Astrocyte of the spinal cord (primary cell): ENCODE data around the gene EPX.

Experiments
- DNase-seq: peaks from one replicate; pipeline ENCODE4 v3.0.0; 2011; ENCODE audit warnings: low read depth, low spot score
- H3K4me3 ChIP-seq: 2 replicates; pipeline ENCODE4 v1.5.1; 2011; ENCODE audit warnings: low read depth, mild to moderate bottlenecking, low read length, moderate library complexity
- in situ Hi-C: cut with HindIII; loops from 2 replicates; pipeline ENCODE4 v1.10.0; 2017; ENCODE audit warnings: low sequenced_read_pairs
- TF ChIP-seq, protein P1 (sequence below): IDR thresholded peaks from 2 replicates; pipeline ENCODE4 v1.5.1; 2012; ENCODE audit warnings: low read depth, mild to moderate bottlenecking, low read length, inconsistent platforms

Gene EPX

DNA sequence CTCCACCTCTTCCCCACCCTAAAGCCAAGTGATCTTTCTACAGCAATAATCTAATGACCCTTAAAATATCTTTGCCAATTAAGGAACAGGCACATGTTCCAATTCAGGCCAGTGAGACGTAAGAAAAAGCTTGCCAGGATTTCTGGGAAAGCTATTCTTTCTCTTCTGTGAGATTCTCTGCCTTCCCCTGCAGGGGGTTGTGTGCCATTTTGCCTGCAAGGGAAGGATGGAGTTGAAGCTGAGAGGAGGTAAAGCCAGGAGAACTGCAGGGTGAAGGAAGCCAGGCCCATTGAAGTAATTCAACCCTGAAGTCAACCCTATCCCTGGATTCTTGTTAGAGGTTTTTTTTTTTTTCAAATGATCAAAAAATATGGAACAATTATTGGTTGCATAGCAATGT lies 36.9 kb downstream of the EPX start:
- no peak for DNase-seq
- in situ Hi-C loops: no loop called here
- TF ChIP-seq, protein P1, sequence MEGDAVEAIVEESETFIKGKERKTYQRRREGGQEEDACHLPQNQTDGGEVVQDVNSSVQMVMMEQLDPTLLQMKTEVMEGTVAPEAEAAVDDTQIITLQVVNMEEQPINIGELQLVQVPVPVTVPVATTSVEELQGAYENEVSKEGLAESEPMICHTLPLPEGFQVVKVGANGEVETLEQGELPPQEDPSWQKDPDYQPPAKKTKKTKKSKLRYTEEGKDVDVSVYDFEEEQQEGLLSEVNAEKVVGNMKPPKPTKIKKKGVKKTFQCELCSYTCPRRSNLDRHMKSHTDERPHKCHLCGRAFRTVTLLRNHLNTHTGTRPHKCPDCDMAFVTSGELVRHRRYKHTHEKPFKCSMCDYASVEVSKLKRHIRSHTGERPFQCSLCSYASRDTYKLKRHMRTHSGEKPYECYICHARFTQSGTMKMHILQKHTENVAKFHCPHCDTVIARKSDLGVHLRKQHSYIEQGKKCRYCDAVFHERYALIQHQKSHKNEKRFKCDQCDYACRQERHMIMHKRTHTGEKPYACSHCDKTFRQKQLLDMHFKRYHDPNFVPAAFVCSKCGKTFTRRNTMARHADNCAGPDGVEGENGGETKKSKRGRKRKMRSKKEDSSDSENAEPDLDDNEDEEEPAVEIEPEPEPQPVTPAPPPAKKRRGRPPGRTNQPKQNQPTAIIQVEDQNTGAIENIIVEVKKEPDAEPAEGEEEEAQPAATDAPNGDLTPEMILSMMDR: no peak
- no peak overlapping the region for H3K4me3 ChIP-seq

DNA sequence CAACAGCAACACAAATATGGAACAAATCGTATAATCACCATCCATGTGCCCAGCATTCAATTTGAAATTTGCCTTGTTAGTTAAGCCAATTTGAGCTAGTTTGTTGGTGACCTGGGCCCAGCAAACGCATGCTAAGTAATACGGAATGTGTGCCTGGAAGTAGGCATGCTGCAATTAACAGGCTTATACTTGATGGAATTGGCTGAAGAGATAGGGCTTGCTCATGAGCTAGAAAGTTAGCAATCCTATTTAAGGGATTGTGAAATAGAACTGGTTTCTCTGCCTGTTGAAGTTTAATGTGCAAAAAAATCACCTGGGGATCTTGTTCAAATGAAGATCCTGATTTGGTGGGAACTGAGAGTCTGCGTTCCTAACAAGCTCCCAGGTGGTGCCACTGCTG lies 37.4 kb downstream of the EPX start:
- no peak for DNase-seq
- in situ Hi-C loops: no loop called here
- H3K4me3 ChIP-seq: no peak overlapping the region
- TF ChIP-seq, protein P1: no peak

DNA sequence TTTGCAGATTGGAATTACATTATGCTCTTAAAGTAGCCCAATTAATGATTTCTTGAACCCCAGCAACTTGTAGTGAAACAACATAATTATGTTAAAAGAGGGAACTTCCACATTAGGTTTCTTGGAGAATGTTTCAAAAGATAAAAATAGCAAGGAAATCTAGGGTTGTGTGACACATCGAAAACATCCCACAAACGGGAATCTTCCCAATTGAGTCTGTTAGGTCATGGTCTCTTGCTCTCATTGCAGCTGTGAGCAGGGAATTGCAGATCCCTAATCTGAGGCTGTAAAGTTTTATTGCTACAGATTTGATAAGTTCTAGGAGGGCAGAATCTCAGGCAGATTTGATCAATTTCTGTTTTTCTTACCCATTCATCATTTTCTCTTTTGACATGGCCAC lies 39.1 kb downstream of the EPX start:
- no peak for DNase-seq
- no peak overlapping the region for H3K4me3 ChIP-seq
- TF ChIP-seq, protein P1: no peak
- in situ Hi-C loops: no loop called here

DNA sequence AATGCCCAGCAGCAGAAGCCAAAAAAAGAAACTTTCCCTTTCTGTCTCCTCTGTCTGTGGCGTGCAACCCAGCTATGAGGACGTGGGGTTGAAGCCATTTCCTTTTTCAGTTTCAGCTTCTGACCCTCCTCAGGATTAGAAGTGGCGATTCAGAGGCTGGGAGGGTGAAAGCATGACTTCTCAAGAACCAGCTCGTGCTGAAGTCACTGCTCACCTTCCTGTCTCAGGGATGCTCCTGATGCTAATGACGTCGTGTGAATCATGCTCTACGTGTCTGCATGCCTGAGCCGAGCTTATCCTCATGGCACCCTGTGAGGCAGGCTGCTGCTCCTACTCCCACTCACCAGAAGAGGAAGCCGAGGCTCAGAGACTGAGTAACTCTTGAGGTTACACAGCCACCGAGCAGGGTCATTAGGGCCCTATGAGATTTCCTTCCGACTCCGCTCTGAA lies 40.2 kb downstream of the EPX start:
- no peak overlapping the region for H3K4me3 ChIP-seq
- peak; percentile 65 for DNase-seq
- in situ Hi-C loops: no loop called here
- TF ChIP-seq, protein P1: no peak

DNA sequence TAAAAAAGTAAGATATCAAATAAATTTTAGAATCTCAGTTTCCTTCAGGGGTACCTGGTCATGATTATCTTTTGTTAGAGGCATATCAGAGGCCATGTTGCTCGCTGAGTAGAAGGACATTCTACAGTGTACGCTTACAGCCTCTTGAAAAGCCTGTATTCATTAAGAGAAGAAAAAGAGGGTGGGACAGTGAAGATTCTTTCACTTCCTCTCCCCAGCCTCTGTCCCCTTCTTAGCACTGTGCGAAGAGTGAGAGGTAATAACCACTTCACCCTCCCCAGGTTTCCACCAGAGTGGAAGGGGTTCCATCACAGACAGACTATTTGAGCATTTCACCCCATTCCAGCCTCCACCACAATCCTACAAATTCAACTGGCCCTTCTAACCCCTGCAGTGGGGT lies 41.0 kb downstream of the EPX start:
- TF ChIP-seq, protein P1: no peak
- in situ Hi-C loops: no loop called here
- DNase-seq: no peak
- no peak overlapping the region for H3K4me3 ChIP-seq

DNA sequence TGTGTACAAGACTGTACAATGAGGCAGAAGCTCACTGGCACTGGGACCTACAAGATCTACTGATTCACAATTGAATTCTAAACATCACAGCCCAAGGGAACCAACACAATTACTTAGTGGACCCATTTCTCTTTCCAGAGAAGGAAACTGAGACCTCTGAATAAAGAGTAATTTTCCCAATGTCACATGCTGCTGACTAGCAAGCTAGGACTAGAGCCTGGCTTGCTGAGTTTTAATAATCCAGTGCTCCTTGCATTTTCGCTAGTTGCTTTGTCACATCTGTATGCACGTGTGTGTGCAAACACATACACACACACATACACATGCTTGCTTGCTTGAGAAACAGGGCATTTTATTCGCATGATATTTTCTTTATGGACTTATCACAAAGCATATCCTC lies 42.0 kb downstream of the EPX start:
- TF ChIP-seq, protein P1: no peak
- in situ Hi-C loops: no loop called here
- no peak for DNase-seq
- no peak overlapping the region for H3K4me3 ChIP-seq

DNA sequence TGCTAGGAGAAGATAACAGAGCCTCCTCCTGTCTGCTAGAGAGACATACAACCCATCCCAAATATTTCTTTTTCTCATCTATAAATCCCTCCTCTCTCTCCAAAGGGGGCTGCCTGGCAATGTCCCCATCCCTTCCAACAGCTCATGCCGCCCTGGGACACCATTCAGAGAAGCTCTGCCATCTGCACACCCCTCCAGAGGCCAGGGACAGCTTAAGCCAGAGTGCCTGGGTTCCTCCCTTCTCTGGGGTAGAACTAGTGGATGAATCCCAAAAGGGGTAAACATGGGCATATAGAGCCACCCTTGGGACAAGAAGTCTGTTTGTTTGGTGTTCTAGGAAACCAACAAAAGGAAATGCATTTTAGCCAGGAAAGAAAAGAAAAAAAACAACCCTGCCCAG lies 43.3 kb downstream of the EPX start:
- in situ Hi-C loops: no loop called here
- no peak for DNase-seq
- no peak overlapping the region for H3K4me3 ChIP-seq
- TF ChIP-seq, protein P1: no peak
